ENCODE measurements around the gene STK38.

GRCh38 chr6:36515844-36516243 is 31.4 kb downstream of the STK38 start:
- TF ChIP-seq CTCF (IDR thresholded peaks at IDR 0.05) (no peak), NR2C2 (CRISPR knock-in tag; IDR thresholded peaks at IDR 0.05) (no peak), JUN (CRISPR knock-in tag; IDR thresholded peaks at IDR 0.05) (no peak), ZNF121 (CRISPR knock-in tag; IDR thresholded peaks at IDR 0.05) (no peak)
